ENCODE data around the gene RBMS3.
"Not testable (repeated sequence)": the region's sequence is repeated elsewhere in the genome, so short reads cannot be mapped to it uniquely, and the experiment has no call there.

The RBMS3 gene

DNA sequence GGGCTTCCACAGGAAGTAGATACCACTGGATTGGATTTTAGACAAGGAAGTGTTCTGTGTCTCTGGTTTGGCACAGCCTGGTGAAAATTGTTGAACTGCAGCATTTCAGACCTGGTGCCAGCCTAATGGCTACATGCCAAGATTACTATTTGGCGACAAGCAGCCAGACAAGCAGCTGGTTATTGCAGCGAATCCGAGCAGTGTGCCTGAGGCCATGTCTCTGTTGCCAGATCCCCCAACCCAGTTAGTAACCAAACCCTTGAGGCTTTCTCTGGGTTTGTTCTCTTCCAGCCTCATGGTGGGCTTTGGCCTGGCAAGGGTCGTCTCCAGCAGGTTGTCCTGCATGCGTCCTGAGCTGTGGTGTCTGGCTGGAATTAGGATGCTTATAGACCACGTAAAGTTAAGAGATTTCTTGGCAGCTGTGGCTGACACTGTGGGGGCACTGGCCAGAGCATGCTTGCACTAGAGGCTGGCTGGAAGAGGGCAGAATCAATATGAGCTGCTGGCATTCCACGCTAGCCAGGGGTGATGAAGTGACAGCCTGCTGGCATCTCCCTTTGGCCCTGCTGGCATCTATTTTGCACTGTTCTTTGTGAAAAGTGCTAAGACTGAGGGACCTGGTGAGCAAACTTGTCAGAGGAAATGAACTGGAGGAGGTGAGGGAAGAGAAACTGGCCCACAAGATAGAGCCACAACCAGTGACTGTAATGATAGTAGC, 172.6 kb downstream of the RBMS3 start:
- H3K27ac Mint-ChIP-seq = no peak overlapping the region
- DNase-seq = no peak
- no peak overlapping the region for H3K4me3 Mint-ChIP-seq
- H3K36me3 Mint-ChIP-seq (ENCODE audit: low read depth) = no peaks in the 10 kb centered on the region
- no peaks in the 10 kb centered on the region for H3K9me3 Mint-ChIP-seq
- no peaks in the 10 kb centered on the region for H3K4me1 Mint-ChIP-seq (ENCODE audit: low read depth)
- no peaks in the 10 kb centered on the region for H3K27me3 Mint-ChIP-seq

GRCh38 chr3:29454161-29454611, 173.3 kb downstream of the RBMS3 start:
- no peaks in the 10 kb centered on the region for H3K36me3 Mint-ChIP-seq (ENCODE audit: low read depth)
- no peak for DNase-seq
- H3K9me3 Mint-ChIP-seq = no peaks in the 10 kb centered on the region
- H3K27ac Mint-ChIP-seq = no peak overlapping the region
- no peaks in the 10 kb centered on the region for H3K4me1 Mint-ChIP-seq (ENCODE audit: low read depth)
- H3K4me3 Mint-ChIP-seq = no peak overlapping the region
- H3K27me3 Mint-ChIP-seq = no peaks in the 10 kb centered on the region

DNA sequence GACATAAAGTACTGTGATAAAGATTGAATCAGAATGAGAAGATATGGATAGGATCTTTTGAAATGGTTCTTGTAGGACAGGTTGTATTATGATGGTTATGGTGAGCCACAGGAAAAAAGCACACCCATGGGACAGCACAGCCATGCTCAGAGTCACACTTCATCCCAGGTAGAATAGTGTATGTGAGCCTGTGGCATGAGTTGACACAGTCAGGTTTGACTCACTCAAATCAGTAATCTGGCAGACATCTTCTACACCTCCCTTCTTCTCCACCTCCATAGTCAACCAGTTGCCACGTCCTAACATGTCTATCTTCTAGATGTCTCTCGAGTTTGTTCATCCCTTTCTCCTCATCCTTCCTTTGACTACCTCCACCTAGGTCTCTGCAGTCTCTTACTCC, 176.0 kb downstream of the RBMS3 start:
- H3K27me3 Mint-ChIP-seq = no peaks in the 10 kb centered on the region
- DNase-seq = no peak
- no peak overlapping the region for H3K27ac Mint-ChIP-seq
- H3K4me3 Mint-ChIP-seq = no peak overlapping the region
- H3K36me3 Mint-ChIP-seq (ENCODE audit: low read depth) = no peaks in the 10 kb centered on the region
- H3K4me1 Mint-ChIP-seq (ENCODE audit: low read depth) = no peaks in the 10 kb centered on the region
- H3K9me3 Mint-ChIP-seq = no peaks in the 10 kb centered on the region

DNA sequence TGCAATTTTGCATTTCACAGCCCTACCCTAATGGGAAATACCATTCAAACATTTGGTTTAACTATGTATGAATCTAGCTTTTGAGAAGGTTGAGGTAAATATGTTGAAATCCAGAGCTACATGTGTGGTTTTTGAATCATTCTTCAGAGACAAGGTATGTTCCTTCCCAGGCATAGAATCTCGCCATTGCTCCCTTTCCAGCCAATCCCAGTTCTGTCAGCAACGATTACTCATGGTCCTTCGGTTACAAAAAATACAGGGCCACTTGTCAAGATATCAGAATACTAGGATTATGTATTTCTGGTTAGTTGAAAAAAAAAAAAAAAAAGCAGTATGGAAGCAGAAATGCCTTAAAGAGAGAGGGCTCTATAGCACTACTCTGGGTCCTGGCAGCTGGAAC, 182.4 kb downstream of the RBMS3 start:
- Mint-ChIP-seq H3K27ac (no peak overlapping the region), H3K4me1 (ENCODE audit: low read depth) (no peaks in the 10 kb centered on the region), H3K4me3 (no peak overlapping the region), H3K27me3 (no peaks in the 10 kb centered on the region), H3K36me3 (ENCODE audit: low read depth) (no peaks in the 10 kb centered on the region), H3K9me3 (no peaks in the 10 kb centered on the region)
- DNase-seq = no peak

- Mint-ChIP-seq H3K4me1 (ENCODE audit: low read depth) (no peaks in the 10 kb centered on the region), H3K36me3 (ENCODE audit: low read depth) (no peaks in the 10 kb centered on the region), H3K27ac (no peak overlapping the region), H3K4me3 (no peak overlapping the region), H3K9me3 (no peaks in the 10 kb centered on the region), H3K27me3 (no peaks in the 10 kb centered on the region)
- no peak for DNase-seq
These were observed 185.0 kb downstream of the RBMS3 start for GRCh38 chr3:29465836-29466235.

DNA sequence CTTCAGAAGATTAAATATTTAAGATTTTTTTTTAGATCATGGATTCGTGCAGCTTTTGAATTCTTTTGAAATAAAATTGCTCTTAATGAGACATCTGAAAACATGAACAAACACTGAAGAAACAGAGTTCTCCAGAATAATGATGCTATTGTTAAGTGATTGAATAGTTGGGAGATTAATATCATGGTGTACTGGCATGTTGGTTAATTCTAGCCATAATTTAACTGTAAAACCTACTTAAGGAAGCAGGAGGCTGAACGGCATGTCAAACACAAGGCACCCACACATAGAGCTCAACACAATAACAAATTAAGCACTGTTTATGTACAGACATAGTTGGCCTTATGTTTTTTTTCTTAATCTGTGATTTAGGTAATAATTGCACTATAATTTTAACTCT, 185.6 kb downstream of the RBMS3 start:
- no peaks in the 10 kb centered on the region for H3K36me3 Mint-ChIP-seq (ENCODE audit: low read depth)
- no peak for DNase-seq
- no peaks in the 10 kb centered on the region for H3K9me3 Mint-ChIP-seq
- H3K27me3 Mint-ChIP-seq = no peaks in the 10 kb centered on the region
- no peak overlapping the region for H3K27ac Mint-ChIP-seq
- no peaks in the 10 kb centered on the region for H3K4me1 Mint-ChIP-seq (ENCODE audit: low read depth)
- no peak overlapping the region for H3K4me3 Mint-ChIP-seq

DNA sequence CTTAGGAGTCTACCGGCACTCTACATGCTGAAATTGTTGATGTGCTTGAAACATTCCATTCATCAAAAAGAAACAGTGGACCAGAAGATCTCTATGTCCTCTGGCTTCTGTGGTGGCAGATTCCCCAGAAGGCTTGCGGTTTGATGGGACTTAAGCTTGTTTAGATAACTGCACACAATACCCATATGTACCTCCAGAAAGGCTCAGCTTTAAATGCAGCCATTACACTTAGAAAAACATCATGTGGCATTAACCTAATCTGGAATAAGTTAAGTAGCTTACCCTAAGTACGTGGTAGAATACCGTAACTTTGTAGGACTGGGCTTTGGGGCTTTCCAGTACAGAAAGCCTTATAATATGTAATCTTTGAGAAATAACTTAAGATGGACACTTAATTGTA, 187.3 kb downstream of the RBMS3 start:
- H3K9me3 Mint-ChIP-seq = no peaks in the 10 kb centered on the region
- no peak overlapping the region for H3K27ac Mint-ChIP-seq
- H3K4me3 Mint-ChIP-seq = no peak overlapping the region
- H3K36me3 Mint-ChIP-seq (ENCODE audit: low read depth) = no peaks in the 10 kb centered on the region
- H3K27me3 Mint-ChIP-seq = no peaks in the 10 kb centered on the region
- no peak for DNase-seq
- H3K4me1 Mint-ChIP-seq (ENCODE audit: low read depth) = no peaks in the 10 kb centered on the region

DNA sequence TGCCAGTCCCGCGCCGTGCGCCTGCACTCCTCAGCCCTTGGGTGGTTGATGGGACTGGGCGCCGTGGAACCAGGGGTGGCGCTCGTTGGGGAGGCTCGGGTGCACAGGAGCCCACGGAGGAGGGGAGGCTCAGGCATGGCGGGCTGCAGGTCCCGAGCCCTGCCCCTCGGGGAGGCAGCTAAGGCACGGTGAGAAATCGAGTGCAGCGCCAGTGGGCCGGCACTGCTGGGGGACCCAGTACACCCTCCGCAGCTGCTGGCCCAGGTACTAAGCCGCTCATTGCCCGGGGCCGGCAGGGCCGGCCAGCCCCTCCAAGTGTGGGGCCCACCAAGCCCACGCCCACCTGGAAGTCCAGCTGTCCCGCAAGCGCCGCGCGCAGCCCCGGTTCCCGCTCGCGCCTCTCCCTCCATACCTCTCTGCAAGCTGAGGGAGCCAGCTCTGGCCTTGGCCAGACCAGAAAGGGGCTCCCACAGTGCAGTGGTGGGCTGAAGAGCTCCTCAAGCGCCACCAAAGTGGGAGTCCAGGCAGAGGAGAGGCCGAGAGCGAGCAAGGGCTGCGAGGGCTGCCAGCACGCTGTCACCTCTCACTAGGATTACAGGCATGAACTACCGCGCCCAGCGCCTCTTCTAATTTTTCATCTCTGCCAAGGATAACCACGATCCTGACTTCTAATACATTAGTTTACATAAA, 192.8 kb downstream of the RBMS3 start:
- H3K9me3 Mint-ChIP-seq; H3K27me3 Mint-ChIP-seq; DNase-seq; H3K36me3 Mint-ChIP-seq (ENCODE audit: low read depth); H3K4me1 Mint-ChIP-seq (ENCODE audit: low read depth); H3K27ac Mint-ChIP-seq; H3K4me3 Mint-ChIP-seq: not testable (repeated sequence)

DNA sequence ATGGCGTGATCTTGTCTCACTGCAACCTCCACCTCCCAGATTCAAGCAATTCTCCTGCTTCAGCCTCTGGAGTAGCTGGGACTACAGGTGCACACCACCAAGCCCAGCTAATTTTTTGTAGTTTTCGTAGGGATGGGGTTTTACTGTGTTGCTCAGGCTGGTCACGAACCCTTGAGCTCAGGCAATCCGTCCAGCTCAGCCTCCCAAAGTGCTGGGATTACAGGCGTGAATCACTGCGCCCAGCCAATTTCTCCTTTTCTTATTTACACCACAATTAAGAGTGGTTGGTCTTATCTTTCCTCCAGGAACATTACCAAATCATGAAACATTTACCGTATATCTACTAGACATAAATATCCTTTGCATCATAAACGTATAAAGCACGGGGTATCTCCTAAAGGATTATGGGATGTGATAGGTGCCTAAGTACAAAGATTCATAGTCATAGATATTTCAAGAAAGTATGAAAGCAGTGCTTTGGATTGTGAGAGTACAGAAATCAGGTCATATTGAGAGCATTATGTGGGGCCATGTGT, 194.5 kb downstream of the RBMS3 start:
- Mint-ChIP-seq H3K36me3 (ENCODE audit: low read depth) (no peaks in the 10 kb centered on the region), H3K4me3 (no peak overlapping the region), H3K27me3 (no peaks in the 10 kb centered on the region), H3K27ac (no peak overlapping the region), H3K9me3 (no peaks in the 10 kb centered on the region), H3K4me1 (ENCODE audit: low read depth) (no peaks in the 10 kb centered on the region)
- DNase-seq = no peak

GRCh38 chr3:29475854-29476253, 195.0 kb downstream of the RBMS3 start:
- Mint-ChIP-seq H3K27ac (no peak overlapping the region), H3K4me1 (ENCODE audit: low read depth) (no peaks in the 10 kb centered on the region), H3K27me3 (no peaks in the 10 kb centered on the region), H3K4me3 (no peak overlapping the region), H3K9me3 (no peaks in the 10 kb centered on the region), H3K36me3 (ENCODE audit: low read depth) (no peaks in the 10 kb centered on the region)
- DNase-seq = no peak

GRCh38 chr3:29478611-29479010, 197.7 kb downstream of the RBMS3 start:
- H3K27ac Mint-ChIP-seq = no peak overlapping the region
- no peak for DNase-seq
- no peak overlapping the region for H3K4me3 Mint-ChIP-seq
- H3K27me3 Mint-ChIP-seq = no peaks in the 10 kb centered on the region
- no peaks in the 10 kb centered on the region for H3K9me3 Mint-ChIP-seq
- H3K4me1 Mint-ChIP-seq (ENCODE audit: low read depth) = no peaks in the 10 kb centered on the region
- H3K36me3 Mint-ChIP-seq (ENCODE audit: low read depth) = no peaks in the 10 kb centered on the region

DNA sequence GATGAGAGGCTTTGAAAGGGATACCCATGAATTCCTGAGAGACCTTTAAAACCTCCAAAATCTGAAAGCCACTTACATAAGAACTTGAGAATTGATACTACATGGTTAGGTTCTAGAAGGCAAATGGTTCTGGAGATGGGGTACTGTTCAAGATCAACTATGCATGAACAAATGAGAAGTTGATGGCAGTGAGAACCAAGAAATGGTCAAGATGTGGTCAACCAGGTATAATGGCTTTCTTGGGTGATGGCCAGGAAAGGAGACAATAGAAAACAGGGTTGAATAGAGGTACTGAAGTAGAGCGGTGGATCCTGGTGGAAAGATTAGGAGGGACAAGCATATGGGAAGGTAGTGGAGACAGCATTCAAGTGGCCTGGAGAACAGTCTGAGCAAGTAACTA, 200.4 kb downstream of the RBMS3 start:
- H3K36me3 Mint-ChIP-seq (ENCODE audit: low read depth) = no peaks in the 10 kb centered on the region
- no peaks in the 10 kb centered on the region for H3K9me3 Mint-ChIP-seq
- H3K27me3 Mint-ChIP-seq = no peaks in the 10 kb centered on the region
- no peaks in the 10 kb centered on the region for H3K4me1 Mint-ChIP-seq (ENCODE audit: low read depth)
- no peak for DNase-seq
- no peak overlapping the region for H3K27ac Mint-ChIP-seq
- no peak overlapping the region for H3K4me3 Mint-ChIP-seq

DNA sequence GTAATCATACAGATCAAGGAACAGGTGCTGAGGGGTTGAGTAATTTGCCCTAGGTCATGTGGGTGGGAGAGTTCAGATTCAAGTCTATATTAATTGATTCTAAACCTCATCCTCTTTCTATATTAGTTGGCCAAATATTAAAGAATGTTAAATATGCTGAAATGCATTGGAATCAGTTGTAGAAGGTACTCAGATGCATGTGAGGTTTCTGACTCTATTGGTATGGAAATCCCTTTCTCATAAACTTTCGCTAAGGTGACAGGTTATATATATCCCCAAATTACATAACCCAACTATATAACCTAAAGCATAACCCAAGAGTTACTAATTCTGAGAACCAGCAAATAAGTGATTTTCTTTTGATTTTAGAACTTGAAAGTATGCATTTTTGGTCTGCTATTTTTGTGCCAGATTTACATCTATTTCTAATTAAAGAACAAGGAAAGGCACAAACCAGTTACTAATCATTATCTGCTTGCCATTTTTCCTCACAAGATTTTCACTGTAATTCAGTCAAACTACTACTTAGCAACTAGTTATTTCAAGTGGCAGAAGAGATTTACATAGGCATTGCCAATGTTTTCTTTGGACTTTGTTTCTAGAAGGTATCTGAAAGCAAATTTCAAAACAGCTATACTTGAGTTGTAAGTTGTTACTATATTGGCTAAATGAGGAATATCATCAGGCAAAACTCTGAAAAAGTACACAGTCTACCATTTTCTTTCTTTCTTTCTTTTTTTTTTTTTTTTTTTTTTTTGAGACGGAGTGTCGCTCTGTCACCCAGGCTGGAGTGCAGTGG, 201.3 kb downstream of the RBMS3 start:
- H3K36me3 Mint-ChIP-seq (ENCODE audit: low read depth) = no peaks in the 10 kb centered on the region
- DNase-seq = no peak
- no peaks in the 10 kb centered on the region for H3K4me1 Mint-ChIP-seq (ENCODE audit: low read depth)
- no peaks in the 10 kb centered on the region for H3K27me3 Mint-ChIP-seq
- no peak overlapping the region for H3K27ac Mint-ChIP-seq
- no peaks in the 10 kb centered on the region for H3K9me3 Mint-ChIP-seq
- no peak overlapping the region for H3K4me3 Mint-ChIP-seq

- H3K36me3 Mint-ChIP-seq (ENCODE audit: low read depth) = no peaks in the 10 kb centered on the region
These were observed 203.8 kb downstream of the RBMS3 start for GRCh38 chr3:29484633-29485032.

DNA sequence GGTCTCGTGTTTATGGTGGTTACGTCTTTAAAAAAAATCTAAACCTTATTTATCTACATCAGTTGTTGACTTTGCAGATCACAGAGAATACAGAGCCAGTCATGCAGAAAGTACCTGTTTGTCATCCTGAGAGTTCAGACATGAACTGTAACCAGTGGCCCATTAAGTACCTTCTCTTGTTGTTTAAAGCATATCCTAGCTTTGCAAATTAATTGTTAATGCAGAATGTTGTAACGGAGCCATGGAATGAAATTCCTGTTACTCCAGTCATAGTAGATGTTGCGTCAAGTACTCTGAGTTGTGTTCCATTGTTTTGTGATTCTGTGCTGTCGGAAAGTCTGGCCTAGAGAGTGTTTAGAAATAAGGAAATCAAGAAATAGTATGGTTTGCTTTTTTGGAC, 205.2 kb downstream of the RBMS3 start:
- Mint-ChIP-seq H3K36me3 (ENCODE audit: low read depth) (no peaks in the 10 kb centered on the region), H3K9me3 (peaks cover 2% of the 10 kb centered on the region), H3K4me1 (ENCODE audit: low read depth) (no peaks in the 10 kb centered on the region), H3K27ac (no peak overlapping the region), H3K27me3 (no peaks in the 10 kb centered on the region), H3K4me3 (no peak overlapping the region)
- no peak for DNase-seq

More at GRCh38 chr3:29484633-29485032, 203.8 kb downstream of the RBMS3 start:
- Mint-ChIP-seq H3K27ac (no peak overlapping the region), H3K4me3 (no peak overlapping the region), H3K9me3 (peaks cover 2% of the 10 kb centered on the region), H3K27me3 (no peaks in the 10 kb centered on the region), H3K4me1 (ENCODE audit: low read depth) (no peaks in the 10 kb centered on the region)
- no peak for DNase-seq
